Naive thymus-derived CD8-positive, alpha-beta T cell (primary cell): ENCODE results near the gene GSTM1. TPM values are rescaled to one million over a fixed set of nuclear protein-coding genes. Genes with fewer than 3 reads are reported as not detected.
A peak's percentile ranks its signal among the peaks of the same experiment; 100 is the strongest.

Experiments used
- ATAC-seq, 2 donors: fragments of 150-1000 bp; cut with Tn5 transposase in 1 of 2; sonication (Bioruptor Pico), chemical (Tn5 transposase) in 1 of 2; 1 replicate in 1 of 2; 2 replicates in 1 of 2; pipeline ENCODE4 v1.10.0; 2021; ENCODE audit warnings: mild to moderate bottlenecking in 2 of 2, moderate library complexity in 2 of 2
- POLR2A ChIA-PET: fragments of 350-600 bp; sonication (Branson Sonifier 250); formaldehyde crosslinking; loops from one replicate; lab custom pipeline; 2021; ENCODE audit warnings: antibody characterized with exemption; lab: Charles Lee
- DNase-seq, 10 donors: peaks; one replicate each; pipeline versions ENCODE4 v3.0.0 to v3.0.0-alpha.2; 2020 to 2022
- H3K27ac Mint-ChIP-seq, 10 donors: one replicate each; pipeline ENCODE4 v1.8.0; 2020 to 2022; ENCODE audit warnings: mild to moderate bottlenecking in 10 of 10, mixed read lengths in 10 of 10, moderate library complexity in 4 of 10, inconsistent platforms in 1 of 10
- H3K27me3 Mint-ChIP-seq, 5 donors: one replicate each; pipeline ENCODE4 v1.8.0; 2021 to 2022; ENCODE audit warnings: mixed read lengths in 5 of 5
- H3K36me3 Mint-ChIP-seq, 3 donors: one replicate each; pipeline ENCODE4 v1.8.0; 2020 to 2022; ENCODE audit warnings: mixed read lengths in 3 of 3, mild to moderate bottlenecking in 2 of 3, inconsistent platforms in 1 of 3
- H3K4me1 Mint-ChIP-seq, 4 donors: one replicate each; pipeline ENCODE4 v1.8.0; 2021 to 2022; ENCODE audit warnings: mixed read lengths in 4 of 4
- H3K4me3 Mint-ChIP-seq, 10 donors: one replicate each; pipeline ENCODE4 v1.8.0; 2020 to 2022; ENCODE audit warnings: mild to moderate bottlenecking in 10 of 10, mixed read lengths in 10 of 10, moderate library complexity in 6 of 10, inconsistent platforms in 1 of 10
- H3K9me3 Mint-ChIP-seq, 9 donors: one replicate each; pipeline ENCODE4 v1.8.0; 2020 to 2022; ENCODE audit warnings: mixed read lengths in 9 of 9, mild to moderate bottlenecking in 3 of 9, inconsistent platforms in 1 of 9, moderate library complexity in 1 of 9
- polyA plus RNA-seq, 3 donors: library from polyadenylated mRNA; unstranded; fragments of 300-500 nt; fragmentation: Illumina TruSeq; gene quantifications; one replicate each; pipeline ENCODE4 v1.2.3, GENCODE V29; 2021
- total RNA-seq, 8 experiments: library from RNA in 2 of 8; stranded (reverse) in 2 of 8; gene quantifications; one replicate each; pipeline ENCODE4 v1.2.3 and lab custom pipeline; 2021 to 2026

Gene GSTM1
- total RNA-seq (under 1 TPM in 1 of 2 experiments, not detected in 1; 0.38 TPM), polyA plus RNA-seq (10 to 100 TPM in 2 of 3 donors, not detected in 1; 54.7 to 62.0 TPM), total RNA-seq (lab: John Stamatoyannopoulos, UW) (0 to 16.0 (median 6.2) reads per million in 6 experiments)

- Mint-ChIP-seq H3K4me1 (peaks cover 0 to 27% (median 5%) of the 10 kb centered on the region in 4 donors), H3K4me3 (peak within 1 kb of the TSS in 5 of 10 donors; percentile 88 to 93 (median 89)), H3K9me3 (peaks cover 0 to 4% (median 0%) of the 10 kb centered on the region in 9 donors), H3K27me3 (no peaks in the 10 kb centered on the region), H3K36me3 (peaks cover 0 to 20% (median 0%) of the 10 kb centered on the region in 3 donors), H3K27ac (peak within 1 kb of the TSS in 5 of 10 donors; percentile 83 to 97 (median 93))
- POLR2A ChIA-PET = no interaction called here
- ATAC-seq = no peak
- DNase-seq = peak in 5 of 10 donors; percentile 63 to 81 (median 72)
Observed at GRCh38 chr1:109687641-109688499, at the start of gene GSTM1. Gene GSTM1, plus strand, starts transcription at chr1:109687817. Its CDS starts 57 bp downstream, at chr1:109687874.

GRCh38 chr1:109639063-109639840 is 48.4 kb upstream of the GSTM1 start:
- H3K4me3 Mint-ChIP-seq = no peak overlapping the region
- POLR2A ChIA-PET = interaction anchor here (0.9 to 1.4 kb wide), 4 partner anchors 14 to 344 kb away, joined by 3 to 5 read pairs (median 4); partner anchors contain the start of gene GNAI3
- no peaks in the 10 kb centered on the region for H3K36me3 Mint-ChIP-seq
- H3K27ac Mint-ChIP-seq = no peak overlapping the region
- no peaks in the 10 kb centered on the region for H3K9me3 Mint-ChIP-seq
- H3K27me3 Mint-ChIP-seq = peaks cover 0 to 5% (median 0%) of the 10 kb centered on the region in 5 donors
- DNase-seq (no peak), ATAC-seq (no peak)
- H3K4me1 Mint-ChIP-seq = peaks cover 9 to 29% (median 18%) of the 10 kb centered on the region in 4 donors

GRCh38 chr1:109639841-109640184 is 47.8 kb upstream of the GSTM1 start:
- Mint-ChIP-seq H3K36me3 (no peaks in the 10 kb centered on the region), H3K9me3 (no peaks in the 10 kb centered on the region), H3K27ac (peak overlapping the region in 3 of 10 donors; percentile 33 to 71 (median 71)), H3K27me3 (peaks cover 0 to 7% (median 0%) of the 10 kb centered on the region in 5 donors), H3K4me1 (peaks cover 4 to 24% (median 12%) of the 10 kb centered on the region in 4 donors), H3K4me3 (no peak overlapping the region)
- POLR2A ChIA-PET = interaction anchor here (0.8 to 1.4 kb wide), 6 partner anchors 9 to 345 kb away, joined by 3 to 5 read pairs (median 4); partner anchors contain the start of genes AHCYL1 and GNAI3
- DNase-seq = no peak
- ATAC-seq = no peak

- POLR2A ChIA-PET = interaction anchor here (0.7 to 1.6 kb wide), 10 partner anchors 10 to 344 kb away, joined by 3 to 5 read pairs (median 4); partner anchors contain the start of genes AHCYL1, GNAI3 and GSTM4
- peak; percentile 72 to 77 for ATAC-seq
- H3K27me3 Mint-ChIP-seq = peaks cover 0 to 7% (median 0%) of the 10 kb centered on the region in 5 donors
Observed at GRCh38 chr1:109640285-109640865, 47.2 kb upstream of the GSTM1 start.

GRCh38 chr1:109641078-109641740 is 46.4 kb upstream of the GSTM1 start:
- DNase-seq (no peak), ATAC-seq (no peak)
- POLR2A ChIA-PET = interaction anchor here (0.6 to 1.6 kb wide), 4 partner anchors 10 to 93 kb away, joined by 3 to 4 read pairs (median 4); partner anchors contain the start of genes GNAI3 and GSTM4
- Mint-ChIP-seq H3K9me3 (no peaks in the 10 kb centered on the region), H3K27me3 (peaks cover 0 to 7% (median 0%) of the 10 kb centered on the region in 5 donors), H3K4me3 (no peak overlapping the region), H3K27ac (no peak overlapping the region), H3K36me3 (no peaks in the 10 kb centered on the region), H3K4me1 (peaks cover 4 to 14% (median 8%) of the 10 kb centered on the region in 4 donors)

More at GRCh38 chr1:109640285-109640865, 47.2 kb upstream of the GSTM1 start:
- DNase-seq = peak; percentile 69 to 92 (median 84)
- Mint-ChIP-seq H3K36me3 (no peaks in the 10 kb centered on the region), H3K27ac (peak overlapping the region in 5 of 10 donors; percentile 28 to 71 (median 34)), H3K4me1 (peaks cover 4 to 19% (median 8%) of the 10 kb centered on the region in 4 donors), H3K4me3 (no peak overlapping the region), H3K9me3 (no peaks in the 10 kb centered on the region)

- Mint-ChIP-seq H3K36me3 (no peaks in the 10 kb centered on the region), H3K4me1 (peaks cover 4 to 14% (median 8%) of the 10 kb centered on the region in 4 donors), H3K27ac (no peak overlapping the region)
Observed at GRCh38 chr1:109641861-109642260, 45.8 kb upstream of the GSTM1 start.

GRCh38 chr1:109642626-109643025 is 45.0 kb upstream of the GSTM1 start:
- peaks cover 4 to 14% (median 8%) of the 10 kb centered on the region in 4 donors for H3K4me1 Mint-ChIP-seq
- H3K9me3 Mint-ChIP-seq = no peaks in the 10 kb centered on the region
- POLR2A ChIA-PET = no interaction called here
- peaks cover 0 to 7% (median 0%) of the 10 kb centered on the region in 5 donors for H3K27me3 Mint-ChIP-seq
- DNase-seq (no peak), ATAC-seq (no peak)
- H3K27ac Mint-ChIP-seq = peak overlapping the region in 1 of 10 donors; percentile 46
- no peaks in the 10 kb centered on the region for H3K36me3 Mint-ChIP-seq
- H3K4me3 Mint-ChIP-seq = no peak overlapping the region

More at GRCh38 chr1:109641861-109642260, 45.8 kb upstream of the GSTM1 start:
- DNase-seq (no peak), ATAC-seq (no peak)
- Mint-ChIP-seq H3K9me3 (no peaks in the 10 kb centered on the region), H3K27me3 (peaks cover 0 to 7% (median 0%) of the 10 kb centered on the region in 5 donors), H3K4me3 (no peak overlapping the region)
- POLR2A ChIA-PET = interaction anchor here (1.2 to 1.6 kb wide), 2 partner anchors 14 to 94 kb away, joined by 4 read pairs; partner anchors contain the start of genes GNAI3 and GSTM4

GRCh38 chr1:109643385-109644230 is 44.0 kb upstream of the GSTM1 start:
- Mint-ChIP-seq H3K4me1 (peaks cover 4 to 14% (median 8%) of the 10 kb centered on the region in 4 donors), H3K9me3 (no peaks in the 10 kb centered on the region), H3K4me3 (no peak overlapping the region), H3K27ac (peak overlapping the region in 3 of 10 donors; percentile 11 to 65 (median 19)), H3K36me3 (no peaks in the 10 kb centered on the region), H3K27me3 (peaks cover 0 to 5% (median 0%) of the 10 kb centered on the region in 5 donors)
- DNase-seq (peak; percentile 72 to 90 (median 84)), ATAC-seq (peak; percentile 96 to 97)
- POLR2A ChIA-PET = interaction anchor here (0.7 to 1.1 kb wide), 3 partner anchors 98 to 131 kb away, joined by 3 read pairs; no protein-coding TSS in a partner anchor

GRCh38 chr1:109644670-109645069 is 42.9 kb upstream of the GSTM1 start:
- no peak for DNase-seq
- H3K4me1 Mint-ChIP-seq = peaks cover 4 to 14% (median 9%) of the 10 kb centered on the region in 4 donors
- H3K4me3 Mint-ChIP-seq = no peak overlapping the region
- ATAC-seq = no peak
- no peak overlapping the region for H3K27ac Mint-ChIP-seq
- H3K27me3 Mint-ChIP-seq = peaks cover 0 to 5% (median 0%) of the 10 kb centered on the region in 5 donors
- no peaks in the 10 kb centered on the region for H3K36me3 Mint-ChIP-seq
- POLR2A ChIA-PET = no interaction called here
- no peaks in the 10 kb centered on the region for H3K9me3 Mint-ChIP-seq

- H3K4me3 Mint-ChIP-seq = no peak overlapping the region
Observed at GRCh38 chr1:109649491-109649914, 38.1 kb upstream of the GSTM1 start.

More at GRCh38 chr1:109649491-109649914, 38.1 kb upstream of the GSTM1 start:
- Mint-ChIP-seq H3K27ac (no peak overlapping the region), H3K4me1 (peaks cover 0 to 7% (median under 1%) of the 10 kb centered on the region in 4 donors), H3K27me3 (peaks cover 0 to 13% (median 6%) of the 10 kb centered on the region in 5 donors), H3K36me3 (no peaks in the 10 kb centered on the region), H3K9me3 (no peaks in the 10 kb centered on the region)
- no peak for ATAC-seq
- DNase-seq = no peak
- POLR2A ChIA-PET = no interaction called here
